C4-2B (cell line): ENCODE data around the gene SLC46A1.
A peak's percentile ranks its signal among the peaks of the same experiment; 100 is the strongest.

ENCODE experiments used
- ZFX ChIP-seq: fragments of 450-650 bp; IDR thresholded peaks from 2 replicates; pipeline ENCODE4 v1.6.1; 2017
- TF ChIP-seq, protein P1 (sequence below): fragments of 450-650 bp; conservative IDR thresholded peaks from 2 replicates; pipeline ENCODE4 v1.5.1; 2017; ENCODE audit warnings: mild to moderate bottlenecking

DNA sequence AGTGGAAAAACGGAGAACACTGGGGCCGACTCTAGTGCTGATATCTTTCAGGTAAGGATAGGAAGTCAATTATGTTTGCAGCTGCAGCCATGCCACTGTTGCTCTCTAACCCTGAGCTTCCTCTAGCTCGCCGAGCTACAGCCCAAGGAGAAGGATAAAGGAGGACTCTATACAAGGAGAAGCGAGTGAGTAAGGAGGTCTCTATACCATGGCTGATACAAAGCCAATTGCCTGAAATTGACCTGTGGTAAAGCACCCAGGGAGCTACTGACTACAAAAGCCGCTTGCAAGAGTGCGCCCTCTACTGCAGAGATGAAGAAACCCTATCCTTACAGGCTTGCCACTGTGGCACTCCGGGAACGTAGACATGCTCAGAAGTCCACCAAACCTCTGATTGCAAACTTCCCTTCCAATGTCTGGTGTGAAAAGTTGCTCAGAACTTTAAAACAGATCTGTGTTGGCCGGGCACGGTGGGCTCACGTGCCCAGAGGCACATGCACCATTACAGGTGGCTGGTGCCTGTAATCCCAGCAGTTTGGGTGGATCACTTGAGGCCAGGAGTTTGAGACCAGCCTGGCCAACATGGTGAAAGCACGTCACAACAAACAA lies 10.8 kb upstream of the SLC46A1 start:
- TF ChIP-seq, protein P1, sequence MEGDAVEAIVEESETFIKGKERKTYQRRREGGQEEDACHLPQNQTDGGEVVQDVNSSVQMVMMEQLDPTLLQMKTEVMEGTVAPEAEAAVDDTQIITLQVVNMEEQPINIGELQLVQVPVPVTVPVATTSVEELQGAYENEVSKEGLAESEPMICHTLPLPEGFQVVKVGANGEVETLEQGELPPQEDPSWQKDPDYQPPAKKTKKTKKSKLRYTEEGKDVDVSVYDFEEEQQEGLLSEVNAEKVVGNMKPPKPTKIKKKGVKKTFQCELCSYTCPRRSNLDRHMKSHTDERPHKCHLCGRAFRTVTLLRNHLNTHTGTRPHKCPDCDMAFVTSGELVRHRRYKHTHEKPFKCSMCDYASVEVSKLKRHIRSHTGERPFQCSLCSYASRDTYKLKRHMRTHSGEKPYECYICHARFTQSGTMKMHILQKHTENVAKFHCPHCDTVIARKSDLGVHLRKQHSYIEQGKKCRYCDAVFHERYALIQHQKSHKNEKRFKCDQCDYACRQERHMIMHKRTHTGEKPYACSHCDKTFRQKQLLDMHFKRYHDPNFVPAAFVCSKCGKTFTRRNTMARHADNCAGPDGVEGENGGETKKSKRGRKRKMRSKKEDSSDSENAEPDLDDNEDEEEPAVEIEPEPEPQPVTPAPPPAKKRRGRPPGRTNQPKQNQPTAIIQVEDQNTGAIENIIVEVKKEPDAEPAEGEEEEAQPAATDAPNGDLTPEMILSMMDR, result peak; percentile 93
- TF ChIP-seq ZFX, result no peak
